GM12878 (cell line): ENCODE results near the gene GNGT2. TPM values are rescaled to one million over a fixed set of nuclear protein-coding genes. Genes with fewer than 3 reads are reported as not detected.
A peak's percentile ranks its signal among the peaks of the same experiment; 100 is the strongest.

ENCODE experiments used
- ATAC-seq: fragments of 200-7000 bp; cut with Tn5 transposase; 3 replicates; pipeline ENCODE4 v1.9.1; 2020; ENCODE audit warnings: mild to moderate bottlenecking, moderate library complexity
- BruUV-seq: library from RNA; stranded (reverse); fragments of 400-500 nt; replicated peaks from 2 replicates; lab custom pipeline; 2021; lab: Mats Ljungman, UMichigan
- CTCF ChIA-PET: fragments of 300-600 bp; sonication (Branson Sonifier 250); formaldehyde crosslinking; extraction: SDS; loops from one replicate; lab custom pipeline; 2021; ENCODE audit warnings: inconsistent platforms; lab: Yijun Ruan, JAX
- POLR2A ChIA-PET: fragments of 350-600 bp; formaldehyde crosslinking; extraction: SDS; loops from one replicate; lab custom pipeline; 2021; ENCODE audit warnings: inconsistent platforms; lab: Charles Lee
- RAD21 ChIA-PET: fragments of 300-600 bp; sonication (Branson Sonifier 250); formaldehyde crosslinking; loops from one replicate; lab custom pipeline; 2023; ENCODE audit warnings: antibody characterized with exemption; ENCODE audit not compliant: unreplicated experiment; lab: Charles Lee
- SMC1A ChIA-PET: fragments of 300-600 bp; sonication (Branson Sonifier 250); formaldehyde crosslinking; loops from one replicate; lab custom pipeline; 2023; ENCODE audit not compliant: unreplicated experiment, uncharacterized antibody; lab: Charles Lee
- DNase-seq: peaks from one replicate; pipeline ENCODE4 v3.0.0-alpha.2; 2011; ENCODE audit warnings: low read depth, low spot score
- FAIRE-seq: peaks from 3 replicates; lab custom pipeline; 2011; peaks lifted over from hg19 to GRCh38; lab: Jason Lieb, UNC
- H2AFZ ChIP-seq: 2 replicates; pipeline ENCODE4 v1.6.0; 2011; ENCODE audit warnings: low read depth, low read length, control low read depth; ENCODE audit not compliant: control insufficient read depth
- H3K27ac ChIP-seq: 2 replicates; pipeline ENCODE4 v1.5.1; 2011; ENCODE audit warnings: control low read depth; ENCODE audit not compliant: control insufficient read depth, insufficient read depth
- H3K27me3 ChIP-seq, 2 experiments: replicated peaks in 1 of 2; 2 replicates each; pipeline versions ENCODE4 v1.6.0 to v1.6.1; 2011; ENCODE audit warnings: low read length in 1 of 2; ENCODE audit not compliant: control insufficient read depth in 2 of 2, insufficient read depth in 2 of 2
- H3K36me3 ChIP-seq, 2 experiments: 2 replicates each; pipeline ENCODE4 v1.5.1; 2011; ENCODE audit warnings: low read length in 1 of 2; ENCODE audit not compliant: control insufficient read depth in 2 of 2, insufficient read depth in 2 of 2
- H3K4me1 ChIP-seq: 2 replicates; pipeline ENCODE4 v1.6.1; 2011; ENCODE audit warnings: mild to moderate bottlenecking, low read length, moderate library complexity, mixed read lengths; ENCODE audit not compliant: control insufficient read depth, insufficient read depth
- H3K4me2 ChIP-seq: 2 replicates; pipeline ENCODE4 v1.6.0; 2011; ENCODE audit warnings: control low read depth; ENCODE audit not compliant: control insufficient read depth, insufficient read depth
- H3K4me3 ChIP-seq: fragments of 200-600 bp; sonication (generic); 2 replicates; pipeline ENCODE4 v1.5.1; 2016
- H3K79me2 ChIP-seq: 2 replicates; pipeline ENCODE4 v1.6.0; 2011; ENCODE audit warnings: low read length; ENCODE audit not compliant: control insufficient read depth, insufficient read depth
- H3K9ac ChIP-seq: 2 replicates; pipeline ENCODE4 v1.8.0; 2011; ENCODE audit warnings: low read length, control low read depth, mixed read lengths; ENCODE audit not compliant: control insufficient read depth, insufficient read depth
- H3K9me3 ChIP-seq: replicated peaks from 3 replicates; pipeline ENCODE4 v1.5.1; 2011; ENCODE audit warnings: mild to moderate bottlenecking, low read length; ENCODE audit not compliant: control insufficient read depth, insufficient read depth
- H4K20me1 ChIP-seq: 2 replicates; pipeline ENCODE4 v1.6.0; 2011; ENCODE audit not compliant: control insufficient read depth, insufficient read depth
- BACH1 ChIP-seq: fragments of 450-650 bp; IDR thresholded peaks from 2 replicates; pipeline ENCODE4 v1.6.1; 2017; ENCODE audit warnings: mild to moderate bottlenecking, borderline replicate concordance
- BRCA1 ChIP-seq: IDR thresholded peaks from 2 replicates; pipeline ENCODE4 v1.6.1; 2011; ENCODE audit warnings: low read depth, low read length, improper control_type of control experiment
- CREB1 ChIP-seq: IDR thresholded peaks from 2 replicates; pipeline ENCODE4 v1.6.1; 2012; ENCODE audit warnings: low read depth, mild to moderate bottlenecking, inconsistent platforms
- FOXK2 ChIP-seq: fragments of 450-650 bp; IDR thresholded peaks from 2 replicates; pipeline ENCODE4 v1.6.1; 2017; ENCODE audit warnings: mild to moderate bottlenecking, moderate library complexity
- IKZF1 ChIP-seq: fragments of 450-650 bp; conservative IDR thresholded peaks from 2 replicates; pipeline ENCODE4 v1.6.1; 2017; ENCODE audit warnings: antibody characterized with exemption, mild to moderate bottlenecking
- IKZF2 ChIP-seq, 2 experiments: fragments of 450-650 bp; IDR thresholded peaks; 2 replicates each; pipeline ENCODE4 v1.6.1; 2017; ENCODE audit warnings: mild to moderate bottlenecking in 2 of 2, moderate library complexity in 2 of 2
- MTA2 ChIP-seq: fragments of 450-650 bp; IDR thresholded peaks from 2 replicates; pipeline ENCODE4 v1.6.1; 2016; ENCODE audit warnings: low read depth, mild to moderate bottlenecking, moderate library complexity
- NBN ChIP-seq: fragments of 450-650 bp; IDR thresholded peaks from 2 replicates; pipeline ENCODE4 v1.6.1; 2016
- NFIC ChIP-seq: IDR thresholded peaks from 2 replicates; pipeline ENCODE4 v1.6.1; 2012; ENCODE audit warnings: low read depth, mild to moderate bottlenecking, inconsistent platforms, low read length, moderate library complexity
- SMAD1 ChIP-seq: fragments of 450-650 bp; IDR thresholded peaks from 2 replicates; pipeline ENCODE4 v1.6.1; 2018; ENCODE audit warnings: mild to moderate bottlenecking, low read depth; ENCODE audit not compliant: partially characterized antibody
- SPI1 ChIP-seq: IDR thresholded peaks from 2 replicates; pipeline ENCODE4 v1.6.1; 2011; ENCODE audit warnings: low read depth, mild to moderate bottlenecking, low read length, moderate library complexity, borderline replicate concordance; ENCODE audit not compliant: insufficient read depth
- SUPT20H ChIP-seq: IDR thresholded peaks from 2 replicates; pipeline ENCODE4 v1.6.1; 2011; ENCODE audit warnings: low read depth, mild to moderate bottlenecking, low read length, moderate library complexity, borderline replicate concordance; ENCODE audit not compliant: control insufficient read depth
- TCF3 ChIP-seq: IDR thresholded peaks from 2 replicates; pipeline ENCODE4 v1.6.1; 2012; ENCODE audit warnings: low read depth, mild to moderate bottlenecking, low read length, borderline replicate concordance; ENCODE audit not compliant: insufficient read depth
- WGBS: methylation state at CpG from one replicate; pipeline ENCODE4 v1.1.6; 2016; ENCODE audit warnings: low lambda C conversion rate; ENCODE audit not compliant: insufficient replicate concordance, insufficient coverage; ENCODE audit errors: missing lambda C conversion rate; 5-methylcytosine and 5-hydroxymethylcytosine counted together
- in situ Hi-C: fragments of 300-500 bp; cut with MboI; formaldehyde crosslinking; loops from 9 replicates; pipeline ENCODE4 v1.14.3; 2018; ENCODE audit warnings: mixed read lengths
- intact Hi-C: fragments of 100-400 bp; cut with micrococcal nuclease; formaldehyde crosslinking; loops from one replicate; pipeline ENCODE4 v1.14.2; 2022; ENCODE audit not compliant: unreplicated experiment
- polyA plus RNA-seq, 11 experiments: library from polyadenylated mRNA; depleted of rRNA in 4 of 11; unstranded in 6 of 11; stranded (reverse) in 5 of 11; fragments of >200 nt; fragmentation: Nextera tagmentation in 4 of 11; fragmentation: Illumina TruSeq in 1 of 11; extraction: Ambion mirVana in 4 of 11; extraction: Trizol in 1 of 11; gene quantifications; 1 replicate in 1 of 11; 2 replicates in 10 of 11; pipeline versions ENCODE4 v1.2.1 to v1.2.3, GENCODE V29; 2011 to 2016; ENCODE audit warnings: inconsistent platforms in 2 of 11, missing spikeins in 2 of 11, low read depth in 1 of 11
- total RNA-seq, 4 experiments: library from RNA; depleted of rRNA in 3 of 4; stranded (reverse); fragments of >200 nt in 3 of 4; fragmentation: Illumina TruSeq in 1 of 4; extraction: Trizol in 1 of 4; gene quantifications; 2 replicates each; pipeline versions ENCODE4 v1.2.1 to v1.2.3, GENCODE V29; 2013 to 2021
- TF ChIP-seq, protein P1 (sequence below): fragments of 150-350 bp; IDR thresholded peaks from 2 replicates; pipeline ENCODE4 v1.6.1; 2014; ENCODE audit warnings: mild to moderate bottlenecking, low read depth, low read length
- TF ChIP-seq, protein P2 (sequence below): IDR thresholded peaks from 2 replicates; pipeline ENCODE4 v1.6.1; 2011; ENCODE audit warnings: mild to moderate bottlenecking, low read depth, low read length, moderate library complexity; ENCODE audit not compliant: insufficient replicate concordance

The GNGT2 gene
- total and polyA plus RNA-seq, 10 of the 15 experiments (the other 5 are each of a cell fraction or from before 2014, with no cell fraction given): 15.3 to 60.4 (median 32.0) TPM

DNA sequence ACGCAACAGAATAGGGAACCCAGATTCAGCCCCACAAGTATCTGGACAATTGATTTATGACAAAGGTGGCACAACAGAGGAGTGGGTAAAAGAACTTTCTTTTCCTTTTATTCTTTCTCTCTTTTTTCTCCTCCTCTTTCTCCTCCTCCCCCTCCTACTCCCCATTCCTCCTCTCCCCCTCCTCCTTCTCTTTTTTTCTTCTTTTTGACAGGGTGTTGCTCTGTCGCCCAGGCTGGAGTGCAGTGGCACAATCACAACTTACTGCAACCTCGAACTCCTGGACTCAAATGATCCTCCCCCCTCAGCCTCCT is 16.1 kb downstream of the GNGT2 start:
- Histone ChIP-seq H3K36me3 (no peaks in the 10 kb centered on the region), H2AFZ (no peak overlapping the region), H3K9me3 (no peaks in the 10 kb centered on the region), H3K9ac (no peak overlapping the region), H3K27ac (peak overlapping the region; percentile 98), H3K4me2 (peak overlapping the region; percentile 96), H3K4me1 (peaks cover 28% of the 10 kb centered on the region), H3K27me3 (no peaks in the 10 kb centered on the region), H4K20me1 (no peaks in the 10 kb centered on the region), H3K4me3 (peak overlapping the region; percentile 67; the same call in 1 of the 2 replicates), H3K79me2 (no peaks in the 10 kb centered on the region)
- WGBS: 0% methylated on average over 3 of the region's 3 CpGs
- RAD21 ChIA-PET: interaction anchor here (1.0 to 12.9 kb wide), 9 partner anchors 8 to 353 kb away, joined by 3 to 355 read pairs (median 6); partner anchors contain the start of genes ABI3 and GNGT2
- FAIRE-seq (no peak), DNase-seq (no peak), ATAC-seq (no peak)
- SMC1A ChIA-PET: interaction anchor here (1.1 to 12.1 kb wide), 4 partner anchors 9 to 32 kb away, joined by 5 to 354 read pairs (median 18); partner anchors contain the start of genes ABI3 and GNGT2
- in situ Hi-C loops (no loop called here), intact Hi-C loops (loop anchor here (1.0 to 10.0 kb wide), 2 partner anchors 16 to 299 kb away; partner anchors contain the start of genes ABI3, ATP5MC1 and GNGT2)
- CTCF ChIA-PET: interaction anchor here (1.7 to 7.7 kb wide), 5 partner anchors 14 to 33 kb away, joined by 9 to 127 read pairs (median 18); partner anchors contain the start of genes ABI3, GNGT2 and PHOSPHO1
- BruUV-seq: no TSS peak
- POLR2A ChIA-PET: interaction anchor here (0.6 to 16.8 kb wide), 7 partner anchors 14 to 380 kb away, joined by 3 to 537 read pairs (median 7); partner anchors contain the start of genes ABI3 and GNGT2
- TF ChIP-seq BRCA1: no peak
- TF ChIP-seq, protein P1, sequence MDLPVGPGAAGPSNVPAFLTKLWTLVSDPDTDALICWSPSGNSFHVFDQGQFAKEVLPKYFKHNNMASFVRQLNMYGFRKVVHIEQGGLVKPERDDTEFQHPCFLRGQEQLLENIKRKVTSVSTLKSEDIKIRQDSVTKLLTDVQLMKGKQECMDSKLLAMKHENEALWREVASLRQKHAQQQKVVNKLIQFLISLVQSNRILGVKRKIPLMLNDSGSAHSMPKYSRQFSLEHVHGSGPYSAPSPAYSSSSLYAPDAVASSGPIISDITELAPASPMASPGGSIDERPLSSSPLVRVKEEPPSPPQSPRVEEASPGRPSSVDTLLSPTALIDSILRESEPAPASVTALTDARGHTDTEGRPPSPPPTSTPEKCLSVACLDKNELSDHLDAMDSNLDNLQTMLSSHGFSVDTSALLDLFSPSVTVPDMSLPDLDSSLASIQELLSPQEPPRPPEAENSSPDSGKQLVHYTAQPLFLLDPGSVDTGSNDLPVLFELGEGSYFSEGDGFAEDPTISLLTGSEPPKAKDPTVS: no peak
- TF ChIP-seq FOXK2: 0 out of 2 replicates have a peak, but pooled peaks have one; percentile 24
- TF ChIP-seq MTA2: peak; percentile 59; the same call in 1 of the 2 replicates
- TF ChIP-seq SUPT20H: no peak
- TF ChIP-seq SMAD1: no peak
- TF ChIP-seq IKZF1: peak; percentile 57
- TF ChIP-seq NBN: peak; percentile 10; the same call in 1 of the 2 replicates
- peak; percentile 21 to 35; a peak in 2 of 4 replicates for TF ChIP-seq IKZF2 (IDR thresholded peaks at IDR 0.05)
- peak; percentile 44 for TF ChIP-seq NFIC
- TF ChIP-seq CREB1: no peak
- TF ChIP-seq TCF3: no peak
- TF ChIP-seq, protein P2, sequence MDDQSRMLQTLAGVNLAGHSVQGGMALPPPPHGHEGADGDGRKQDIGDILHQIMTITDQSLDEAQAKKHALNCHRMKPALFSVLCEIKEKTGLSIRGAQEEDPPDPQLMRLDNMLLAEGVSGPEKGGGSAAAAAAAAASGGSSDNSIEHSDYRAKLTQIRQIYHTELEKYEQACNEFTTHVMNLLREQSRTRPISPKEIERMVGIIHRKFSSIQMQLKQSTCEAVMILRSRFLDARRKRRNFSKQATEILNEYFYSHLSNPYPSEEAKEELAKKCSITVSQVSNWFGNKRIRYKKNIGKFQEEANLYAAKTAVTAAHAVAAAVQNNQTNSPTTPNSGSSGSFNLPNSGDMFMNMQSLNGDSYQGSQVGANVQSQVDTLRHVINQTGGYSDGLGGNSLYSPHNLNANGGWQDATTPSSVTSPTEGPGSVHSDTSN: peak; percentile 16
- TF ChIP-seq SPI1: peak; percentile 67; the same call in 1 of the 2 replicates
- no peak for TF ChIP-seq BACH1
